GM21360 (cell line): Measurements from ENCODE around the gene HOXA1.

ENCODE experiments used
- ATAC-seq: cut with Tn5 transposase; IDR thresholded peaks from one replicate; pipeline ENCODE4 v1.9.1; 2021; ENCODE audit warnings: mild to moderate bottlenecking, moderate library complexity; ENCODE audit not compliant: unreplicated experiment

Gene HOXA1

GRCh38 chr7:27106181-27106900 lies 10.5 kb upstream of the HOXA1 start:
- ATAC-seq: no peak

GRCh38 chr7:27105301-27106031 lies 9.7 kb upstream of the HOXA1 start:
- ATAC-seq: no peak

- no peak for ATAC-seq
Measured at GRCh38 chr7:27104341-27105058, 8.7 kb upstream of the HOXA1 start.

- ATAC-seq: no peak
Measured at GRCh38 chr7:27103489-27104226, 7.9 kb upstream of the HOXA1 start.

- no peak for ATAC-seq
Measured at GRCh38 chr7:27102581-27103442, 7.0 kb upstream of the HOXA1 start, which contains the start of gene HOXA2. Gene HOXA2, minus strand, starts transcription at chr7:27102683. Its CDS starts 183 bp downstream, at chr7:27102500.

GRCh38 chr7:27101957-27102580 lies 6.3 kb upstream of the HOXA1 start:
- ATAC-seq: no peak

GRCh38 chr7:27101171-27101956 lies 5.6 kb upstream of the HOXA1 start:
- ATAC-seq: no peak

- ATAC-seq: no peak
Measured at GRCh38 chr7:27100694-27101170, 4.9 kb upstream of the HOXA1 start.

GRCh38 chr7:27099453-27100370 lies 3.9 kb upstream of the HOXA1 start:
- no peak for ATAC-seq

- no peak for ATAC-seq
Measured at GRCh38 chr7:27098578-27099451, 3.0 kb upstream of the HOXA1 start.

- ATAC-seq: no peak
Measured at GRCh38 chr7:27097686-27098577, 2.1 kb upstream of the HOXA1 start.

GRCh38 chr7:27096768-27097514 lies 1.1 kb upstream of the HOXA1 start:
- ATAC-seq: no peak

- peak; percentile 18 for ATAC-seq
Measured at GRCh38 chr7:27095050-27095896, 527 bp downstream of the HOXA1 start.
